GM19023 (cell line): Measurements from ENCODE around the gene FAM107B.

Source experiments
- ATAC-seq: cut with Tn5 transposase; IDR thresholded peaks from one replicate; pipeline ENCODE4 v1.9.1; 2021; ENCODE audit warnings: mild to moderate bottlenecking, moderate library complexity; ENCODE audit not compliant: unreplicated experiment

FAM107B gene

GRCh38 chr10:14543046-14543903 lies 231.4 kb downstream of the FAM107B start:
- ATAC-seq, result no peak

DNA sequence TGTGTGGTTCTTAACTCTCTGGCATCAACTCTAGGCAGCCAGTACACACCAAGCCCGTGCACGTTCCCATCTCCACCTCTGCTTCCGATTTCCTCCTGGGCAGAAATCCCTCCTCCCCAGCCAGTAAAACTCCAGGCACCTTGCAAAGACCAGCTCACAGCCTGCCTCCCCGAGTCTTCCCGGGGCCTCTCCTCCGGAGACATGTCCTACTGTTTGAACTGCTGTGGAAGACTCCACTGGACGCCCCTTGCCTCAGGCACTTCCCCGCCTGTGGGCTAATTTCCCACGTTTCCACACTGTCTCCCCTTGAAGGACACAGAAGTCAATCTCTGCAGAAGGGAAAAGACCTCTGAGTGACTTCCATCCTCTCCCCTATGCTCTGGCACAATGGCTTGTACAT lies 233.3 kb downstream of the FAM107B start:
- ATAC-seq, result no peak

GRCh38 chr10:14540611-14541010 lies 234.1 kb downstream of the FAM107B start:
- no peak for ATAC-seq

DNA sequence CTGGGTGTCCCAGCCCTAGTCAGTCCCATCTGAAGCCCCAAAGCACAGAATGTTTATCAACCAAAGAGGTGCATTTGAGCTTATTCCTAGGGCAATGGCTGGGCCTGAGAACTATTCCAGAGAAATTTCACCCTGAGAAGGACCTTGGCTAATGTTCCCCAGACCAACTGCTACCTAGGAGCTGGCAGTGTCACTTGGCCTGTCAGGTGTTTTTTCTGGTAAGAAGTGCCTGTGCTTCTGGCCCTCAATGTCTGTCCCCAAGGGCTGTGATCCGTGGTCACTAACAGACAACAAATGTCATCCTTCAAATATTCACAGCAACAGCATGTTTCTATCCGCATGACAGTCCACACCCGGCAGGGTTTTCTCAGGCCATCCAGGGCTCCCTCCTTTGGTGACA lies 234.6 kb downstream of the FAM107B start:
- ATAC-seq, result no peak

- no peak for ATAC-seq
Measured at GRCh38 chr10:14539176-14539575, 235.5 kb downstream of the FAM107B start.

GRCh38 chr10:14536241-14537213 lies 238.2 kb downstream of the FAM107B start:
- peak; percentile 58 for ATAC-seq

- ATAC-seq, result no peak
Measured at GRCh38 chr10:14535457-14536130, 239.1 kb downstream of the FAM107B start.

GRCh38 chr10:14534152-14534551 lies 240.5 kb downstream of the FAM107B start:
- ATAC-seq, result no peak

DNA sequence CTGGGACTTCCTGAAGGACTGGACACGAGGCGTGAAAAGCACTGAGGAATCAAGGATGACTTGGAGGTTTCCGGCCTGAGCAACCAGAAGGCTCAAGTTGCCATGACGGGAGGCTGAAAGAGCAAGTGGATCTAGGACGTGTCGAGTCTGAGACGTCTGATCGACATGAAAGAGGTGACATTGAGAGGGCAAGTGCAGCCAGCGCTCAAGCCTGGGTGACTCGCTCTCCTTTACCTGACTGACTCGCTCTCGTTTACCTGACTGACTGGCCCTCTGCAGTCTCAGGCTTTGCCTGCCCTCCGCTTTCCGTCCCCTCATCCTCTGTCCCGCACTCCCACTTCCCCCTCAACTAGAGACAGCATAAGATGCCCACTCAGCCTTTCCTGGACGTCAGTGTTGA lies 241.4 kb downstream of the FAM107B start:
- no peak for ATAC-seq

GRCh38 chr10:14532473-14533251 lies 242.0 kb downstream of the FAM107B start:
- no peak for ATAC-seq

- no peak for ATAC-seq
Measured at GRCh38 chr10:14531974-14532373, 242.7 kb downstream of the FAM107B start.

DNA sequence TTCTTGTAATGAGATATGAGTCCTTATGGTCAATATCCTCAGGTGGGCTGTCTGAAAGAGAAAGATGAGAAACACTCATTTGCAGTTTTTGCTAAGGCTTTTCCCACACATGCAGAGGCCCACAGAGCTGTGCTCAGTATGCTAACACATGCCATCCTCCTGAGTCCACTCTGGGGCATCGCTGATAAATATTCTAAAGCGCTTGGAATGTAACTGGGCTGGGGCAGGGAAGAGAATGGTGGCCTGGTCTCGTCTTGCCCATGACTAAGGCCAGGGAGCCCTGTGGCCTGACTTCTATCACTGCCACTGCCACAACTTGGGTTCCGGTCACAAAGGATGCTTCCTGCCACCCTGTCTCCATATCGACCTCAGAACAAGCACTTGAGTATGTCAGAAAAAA lies 244.2 kb downstream of the FAM107B start:
- no peak for ATAC-seq

- ATAC-seq, result no peak
Measured at GRCh38 chr10:14529351-14529750, 245.3 kb downstream of the FAM107B start.

GRCh38 chr10:14528450-14528849 lies 246.2 kb downstream of the FAM107B start:
- no peak for ATAC-seq

DNA sequence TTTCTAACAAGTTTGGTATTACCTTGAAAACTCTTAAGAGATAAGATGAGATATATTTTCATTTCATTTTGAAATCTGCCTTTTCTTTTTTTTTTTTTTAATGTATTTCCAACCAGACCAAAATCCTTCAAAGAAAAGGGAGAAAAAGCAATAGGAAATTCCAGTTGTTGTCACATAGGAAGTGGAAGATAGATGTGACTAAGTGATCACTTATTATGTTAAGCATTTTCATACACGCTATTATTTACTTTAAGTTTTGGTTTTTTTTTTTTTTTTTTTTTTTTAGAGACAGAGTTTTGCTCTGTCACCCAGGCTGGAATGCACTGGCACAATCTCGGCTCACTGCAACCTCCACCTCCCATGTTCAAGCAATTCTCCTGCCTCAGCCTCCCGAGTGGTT lies 246.8 kb downstream of the FAM107B start:
- ATAC-seq, result no peak

DNA sequence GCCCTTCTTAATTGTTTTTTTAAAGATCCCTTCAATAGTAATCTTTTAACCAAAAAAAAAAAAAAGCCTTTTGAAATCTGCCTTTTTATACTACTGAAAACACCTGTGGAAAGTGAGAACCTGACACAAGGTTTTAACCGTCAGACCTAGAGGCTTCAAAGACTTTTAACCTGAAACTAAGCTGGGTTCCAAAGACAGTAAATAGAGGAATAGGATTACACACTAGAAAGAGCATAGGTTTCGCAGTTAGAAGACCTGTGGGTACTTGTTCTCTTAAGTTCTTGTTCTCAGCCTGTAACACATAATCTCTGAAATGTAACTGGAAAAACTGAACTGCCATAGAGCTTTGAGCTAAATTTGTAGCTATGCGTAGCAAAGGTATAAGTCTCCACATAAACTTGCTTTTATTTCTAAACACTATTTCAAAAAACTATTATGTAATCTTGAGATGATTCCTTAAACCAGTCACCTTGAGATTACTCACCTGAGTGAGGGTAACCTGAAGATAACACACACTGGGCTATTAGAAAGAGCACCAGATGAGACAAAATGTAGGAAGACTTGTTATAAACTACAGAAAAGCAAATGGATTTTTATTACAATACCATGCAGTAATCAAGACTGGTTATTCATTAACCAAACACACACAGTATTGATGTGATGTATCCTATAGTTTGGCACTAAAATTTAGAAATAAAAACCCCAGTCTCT lies 247.4 kb downstream of the FAM107B start:
- no peak for ATAC-seq

DNA sequence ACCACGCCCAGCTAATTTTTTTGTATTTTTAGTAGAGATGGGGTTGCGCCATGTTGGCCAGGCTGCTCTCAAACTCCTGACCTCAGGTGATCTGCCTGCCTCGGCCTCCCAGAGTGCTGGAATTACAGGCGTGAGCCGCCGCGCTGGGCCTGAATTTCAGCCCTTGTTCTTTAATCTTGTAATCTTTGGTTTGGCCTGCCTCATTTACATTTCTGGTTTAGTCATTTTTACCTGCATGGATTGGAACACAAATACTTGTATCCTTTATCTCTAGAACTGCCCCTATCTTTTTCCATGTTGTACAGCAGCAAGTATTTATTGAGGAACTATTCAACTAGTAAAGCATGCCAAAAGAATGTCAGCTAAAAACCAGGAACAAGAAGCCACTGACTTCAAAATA lies 248.4 kb downstream of the FAM107B start:
- ATAC-seq, result no peak

DNA sequence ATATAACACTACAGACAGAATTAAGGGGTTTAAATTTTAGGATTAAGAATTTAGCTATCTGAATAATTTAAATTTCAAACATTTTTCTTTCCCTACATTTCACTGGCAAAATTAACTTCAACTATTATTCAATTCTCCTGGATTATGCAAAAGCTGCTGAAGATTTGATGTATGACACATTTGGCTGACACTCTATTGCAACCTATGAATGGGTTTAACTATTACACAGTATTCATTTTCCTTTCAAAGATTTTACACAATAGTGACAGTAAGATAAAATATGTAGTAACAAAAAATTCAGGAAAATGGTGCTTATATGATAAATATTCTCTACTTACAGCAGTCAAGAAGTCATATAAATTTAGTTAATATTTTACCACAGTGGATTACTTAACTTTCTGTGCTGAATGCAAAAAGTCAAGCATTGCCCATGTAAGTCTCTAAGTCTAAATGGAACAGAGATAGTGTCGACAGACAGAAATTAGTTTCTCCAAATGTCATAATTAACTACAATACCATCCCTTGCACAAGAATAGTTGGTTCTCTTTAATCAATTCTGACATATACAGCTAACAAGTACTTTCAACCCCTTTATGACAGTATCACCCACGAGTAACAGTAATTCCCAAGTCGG lies 249.9 kb downstream of the FAM107B start:
- no peak for ATAC-seq

GRCh38 chr10:14523286-14523685 lies 251.4 kb downstream of the FAM107B start:
- no peak for ATAC-seq
